ENCODE results near the gene CASZ1.

DNA sequence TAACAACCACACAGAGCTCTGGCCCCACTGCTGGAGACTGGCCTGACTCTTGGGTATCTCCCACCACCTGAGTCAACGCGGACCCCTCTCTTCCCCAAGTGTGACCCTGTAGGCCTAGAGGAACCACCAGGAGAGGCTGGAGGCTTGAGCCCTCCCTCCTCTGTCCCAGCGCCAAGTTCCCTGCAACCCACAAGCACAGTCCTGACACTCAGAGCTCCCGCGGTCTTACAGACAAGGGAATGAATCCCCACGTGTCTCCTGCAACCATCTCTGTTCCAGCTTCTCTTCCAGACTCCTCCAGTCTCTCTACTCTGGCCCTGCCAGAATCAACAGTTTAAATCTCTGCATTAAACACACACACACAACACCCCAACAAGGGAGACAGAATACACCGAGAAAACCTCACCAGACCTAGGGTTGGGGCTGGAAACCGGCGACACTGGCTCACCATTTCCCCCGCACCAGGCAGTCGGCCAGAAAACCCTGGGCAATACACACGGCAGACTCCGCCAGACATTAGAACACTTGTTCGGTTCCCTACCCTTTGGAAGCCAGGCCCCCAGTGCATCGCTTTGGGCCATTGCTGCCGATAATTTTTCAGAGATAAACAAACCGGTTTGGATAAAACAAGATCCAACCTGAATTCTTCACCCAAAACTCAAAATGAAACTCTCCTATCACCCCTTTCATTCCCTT, 21.7 kb downstream of the CASZ1 start:
- TF ChIP-seq EP300 (IDR thresholded peaks at IDR 0.05) = no peak
- TF ChIP-seq POLR2A (IDR thresholded peaks at IDR 0.05) = no peak
